Measurements from ENCODE around the gene SLC28A1. TPM values are rescaled to one million over a fixed set of nuclear protein-coding genes. Genes with fewer than 3 reads are reported as not detected.

The SLC28A1 gene
- total RNA-seq, 1 experiment from 2014 or later = not detected

DNA sequence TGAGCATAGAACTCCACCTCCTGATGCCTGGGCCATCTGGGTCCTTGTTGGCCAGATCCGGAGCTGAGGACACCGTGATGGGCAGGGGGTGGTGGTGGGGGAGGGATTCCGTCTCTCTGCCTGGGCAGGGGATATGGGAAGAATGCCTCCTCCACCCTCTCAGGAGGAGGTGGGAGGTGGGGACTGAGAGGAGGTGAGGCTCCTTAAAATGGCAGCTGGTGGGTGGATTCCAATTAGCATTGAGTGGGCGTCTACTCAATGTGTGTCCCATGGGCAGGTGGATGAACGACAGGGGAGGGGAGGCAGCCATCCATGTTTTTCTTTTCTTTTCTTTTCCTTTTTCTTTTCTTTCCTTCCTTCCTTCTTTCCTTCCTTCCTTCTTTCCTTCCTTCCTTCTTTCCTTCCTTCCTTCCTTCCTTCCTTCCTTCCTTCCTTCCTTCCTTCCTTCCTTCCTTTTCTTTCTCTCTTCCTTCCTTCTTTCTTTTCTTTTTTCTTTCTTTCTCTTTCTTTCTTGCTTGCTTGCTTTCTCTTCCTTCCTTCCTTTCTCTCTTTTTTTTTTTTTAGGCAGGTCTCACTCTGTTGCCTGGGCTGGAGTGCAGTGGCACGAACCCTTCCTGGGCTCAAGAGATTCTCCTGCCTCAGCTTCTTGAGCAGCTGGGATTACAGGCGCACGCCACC lies 5.0 kb downstream of the SLC28A1 start:
- DNase-seq (ENCODE audit: low read depth, low spot score) (no peak), ATAC-seq (no peak)
- Histone ChIP-seq H3K36me3 (ENCODE audit: control insufficient read depth in 1 of 2, insufficient read depth in 2 of 2, low read length in 2 of 2) (no peaks in the 10 kb centered on the region), H3K9me3 (ENCODE audit: control insufficient read depth in 1 of 2, insufficient read depth in 1 of 2, low read depth in 1 of 2, low read length in 2 of 2) (no peaks in the 10 kb centered on the region), H3K27me3 (ENCODE audit: insufficient read depth, low read length) (no peaks in the 10 kb centered on the region), H3K9me2 (ENCODE audit: insufficient read depth) (no peaks in the 10 kb centered on the region), H4K20me1 (ENCODE audit: insufficient read depth) (no peaks in the 10 kb centered on the region), H3K4me3 (replicated peaks in 1 of 2; ENCODE audit: low read depth in 1 of 2, low read length in 2 of 2) (no peak overlapping the region), H3K27ac (ENCODE audit: low read depth, low read length) (no peak overlapping the region), H3K4me1 (ENCODE audit: control insufficient read depth in 1 of 2, insufficient read depth in 2 of 2, low read length in 2 of 2) (peaks cover 0 to under 1% of the 10 kb centered on the region in 2 experiments; a peak in 1 of 4 replicates), H2AFZ (ENCODE audit: low read depth, low read length, poor library complexity, severe bottlenecking) (no peak overlapping the region), H3K79me2 (ENCODE audit: insufficient read depth, low read length) (no peaks in the 10 kb centered on the region), H3K4me2 (ENCODE audit: low read length) (no peak overlapping the region), H3K9ac (ENCODE audit: low read length) (no peak overlapping the region)
- TF ChIP-seq EZH2 (IDR thresholded peaks at IDR 0.05) (no peak), POLR2AphosphoS5 (IDR thresholded peaks at IDR 0.05; ENCODE audit: low read depth, low read length) (no peak), SIN3A (IDR thresholded peaks at IDR 0.05; ENCODE audit: low read depth) (no peak), ZNF274 (IDR thresholded peaks at IDR 0.05; ENCODE audit: low read depth, low read length) (no peak), RAD21 (IDR thresholded peaks at IDR 0.05; ENCODE audit: low read depth) (no peak), TCF7L2 (IDR thresholded peaks at IDR 0.05; ENCODE audit: borderline replicate concordance, extremely low read depth, insufficient read depth, insufficient read length) (no peak), CBX3 (IDR thresholded peaks at IDR 0.05; ENCODE audit: low read depth) (no peak), REST (IDR thresholded peaks at IDR 0.05; ENCODE audit: low read depth) (no peak), EGR1 (IDR thresholded peaks at IDR 0.05; ENCODE audit: low read depth) (no peak), JUND (IDR thresholded peaks at IDR 0.05) (no peak), ELF1 (IDR thresholded peaks at IDR 0.05; ENCODE audit: borderline replicate concordance, low read depth) (no peak), YY1 (IDR thresholded peaks at IDR 0.05; ENCODE audit: extremely low read depth, insufficient replicate concordance, low read depth, low read length) (no peak), ZBTB33 (IDR thresholded peaks at IDR 0.05; ENCODE audit: extremely low read depth, insufficient replicate concordance, low read length) (no peak), ZFX (IDR thresholded peaks at IDR 0.05) (no peak), FOSL1 (IDR thresholded peaks at IDR 0.05; ENCODE audit: low read depth) (no peak), SRF (IDR thresholded peaks at IDR 0.05; ENCODE audit: low read depth) (no peak)
- TF ChIP-seq, protein P1, sequence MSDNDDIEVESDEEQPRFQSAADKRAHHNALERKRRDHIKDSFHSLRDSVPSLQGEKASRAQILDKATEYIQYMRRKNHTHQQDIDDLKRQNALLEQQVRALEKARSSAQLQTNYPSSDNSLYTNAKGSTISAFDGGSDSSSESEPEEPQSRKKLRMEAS (IDR thresholded peaks at IDR 0.05) = no peak
- TF ChIP-seq, protein P2, sequence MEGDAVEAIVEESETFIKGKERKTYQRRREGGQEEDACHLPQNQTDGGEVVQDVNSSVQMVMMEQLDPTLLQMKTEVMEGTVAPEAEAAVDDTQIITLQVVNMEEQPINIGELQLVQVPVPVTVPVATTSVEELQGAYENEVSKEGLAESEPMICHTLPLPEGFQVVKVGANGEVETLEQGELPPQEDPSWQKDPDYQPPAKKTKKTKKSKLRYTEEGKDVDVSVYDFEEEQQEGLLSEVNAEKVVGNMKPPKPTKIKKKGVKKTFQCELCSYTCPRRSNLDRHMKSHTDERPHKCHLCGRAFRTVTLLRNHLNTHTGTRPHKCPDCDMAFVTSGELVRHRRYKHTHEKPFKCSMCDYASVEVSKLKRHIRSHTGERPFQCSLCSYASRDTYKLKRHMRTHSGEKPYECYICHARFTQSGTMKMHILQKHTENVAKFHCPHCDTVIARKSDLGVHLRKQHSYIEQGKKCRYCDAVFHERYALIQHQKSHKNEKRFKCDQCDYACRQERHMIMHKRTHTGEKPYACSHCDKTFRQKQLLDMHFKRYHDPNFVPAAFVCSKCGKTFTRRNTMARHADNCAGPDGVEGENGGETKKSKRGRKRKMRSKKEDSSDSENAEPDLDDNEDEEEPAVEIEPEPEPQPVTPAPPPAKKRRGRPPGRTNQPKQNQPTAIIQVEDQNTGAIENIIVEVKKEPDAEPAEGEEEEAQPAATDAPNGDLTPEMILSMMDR (IDR thresholded peaks at IDR 0.05 in 2 of 3, conservative IDR thresholded peaks at IDR 0.05 in 1 of 3; ENCODE audit: borderline replicate concordance in 1 of 3, insufficient read depth in 1 of 3, low read depth in 2 of 3, low read length in 2 of 3) = no peak
- BruUV-seq (replicated peaks) = no TSS peak
- CTCF ChIA-PET = interaction anchor here (1.4 kb wide), 1 partner anchor 11 kb away, joined by 4 read pairs; no protein-coding TSS in a partner anchor
- intact Hi-C loops (cut with micrococcal nuclease) = no loop called here
- POLR2A ChIA-PET = no interaction called here
- RAD21 ChIA-PET (ENCODE audit: low non-redundant PET in 1 of 2, low total read pairs in 2 of 2, uncharacterized antibody in 2 of 2, unreplicated experiment in 2 of 2) = no interaction called here
